ENCODE data around the gene MIPEP. TPM values are rescaled to one million over a fixed set of nuclear protein-coding genes. Genes with fewer than 3 reads are reported as not detected.

MIPEP gene
- polyA plus RNA-seq, 1 donor from 2014 or later: 9.1 TPM

- Histone ChIP-seq H3K9me3 (ENCODE audit: low read length) (no peaks in the 10 kb centered on the region), H3K9ac (ENCODE audit: low read length) (no peak overlapping the region), H4K20me1 (ENCODE audit: insufficient read depth) (no peaks in the 10 kb centered on the region), H3K9me2 (ENCODE audit: insufficient read depth, low read length) (no peaks in the 10 kb centered on the region), H3K36me3 (ENCODE audit: insufficient read depth, low read length) (no peaks in the 10 kb centered on the region), H2AFZ (ENCODE audit: low read depth, low read length) (no peak overlapping the region), H3K4me3 (ENCODE audit: low read length) (no peak overlapping the region), H3K4me2 (ENCODE audit: low read length) (no peak overlapping the region), H3K27ac (ENCODE audit: low read length) (no peak overlapping the region), H3K27me3 (ENCODE audit: insufficient read depth, low read depth, low read length) (no peaks in the 10 kb centered on the region), H3F3A (ENCODE audit: insufficient read depth, low read length, poor library complexity, severe bottlenecking) (no peaks in the 10 kb centered on the region), H3K79me2 (replicated peaks; ENCODE audit: insufficient read depth, low read length) (no peaks in the 10 kb centered on the region)
- TF ChIP-seq TAF1 (IDR thresholded peaks at IDR 0.05; ENCODE audit: low read depth): no peak
- TF ChIP-seq RAD21 (conservative IDR thresholded peaks at IDR 0.05): no peak
- TF ChIP-seq EZH2 (IDR thresholded peaks at IDR 0.05; ENCODE audit: borderline replicate concordance, insufficient read depth, low read length, poor library complexity, severe bottlenecking): no peak
- no peak for TF ChIP-seq SMC3 (conservative IDR thresholded peaks at IDR 0.05; ENCODE audit: poor library complexity)
- no peak for TF ChIP-seq CTCF (IDR thresholded peaks at IDR 0.05; ENCODE audit: poor library complexity, severe bottlenecking)
- no peak for TF ChIP-seq MXI1 (conservative IDR thresholded peaks at IDR 0.05; ENCODE audit: poor library complexity, severe bottlenecking)
- TF ChIP-seq, protein P1, sequence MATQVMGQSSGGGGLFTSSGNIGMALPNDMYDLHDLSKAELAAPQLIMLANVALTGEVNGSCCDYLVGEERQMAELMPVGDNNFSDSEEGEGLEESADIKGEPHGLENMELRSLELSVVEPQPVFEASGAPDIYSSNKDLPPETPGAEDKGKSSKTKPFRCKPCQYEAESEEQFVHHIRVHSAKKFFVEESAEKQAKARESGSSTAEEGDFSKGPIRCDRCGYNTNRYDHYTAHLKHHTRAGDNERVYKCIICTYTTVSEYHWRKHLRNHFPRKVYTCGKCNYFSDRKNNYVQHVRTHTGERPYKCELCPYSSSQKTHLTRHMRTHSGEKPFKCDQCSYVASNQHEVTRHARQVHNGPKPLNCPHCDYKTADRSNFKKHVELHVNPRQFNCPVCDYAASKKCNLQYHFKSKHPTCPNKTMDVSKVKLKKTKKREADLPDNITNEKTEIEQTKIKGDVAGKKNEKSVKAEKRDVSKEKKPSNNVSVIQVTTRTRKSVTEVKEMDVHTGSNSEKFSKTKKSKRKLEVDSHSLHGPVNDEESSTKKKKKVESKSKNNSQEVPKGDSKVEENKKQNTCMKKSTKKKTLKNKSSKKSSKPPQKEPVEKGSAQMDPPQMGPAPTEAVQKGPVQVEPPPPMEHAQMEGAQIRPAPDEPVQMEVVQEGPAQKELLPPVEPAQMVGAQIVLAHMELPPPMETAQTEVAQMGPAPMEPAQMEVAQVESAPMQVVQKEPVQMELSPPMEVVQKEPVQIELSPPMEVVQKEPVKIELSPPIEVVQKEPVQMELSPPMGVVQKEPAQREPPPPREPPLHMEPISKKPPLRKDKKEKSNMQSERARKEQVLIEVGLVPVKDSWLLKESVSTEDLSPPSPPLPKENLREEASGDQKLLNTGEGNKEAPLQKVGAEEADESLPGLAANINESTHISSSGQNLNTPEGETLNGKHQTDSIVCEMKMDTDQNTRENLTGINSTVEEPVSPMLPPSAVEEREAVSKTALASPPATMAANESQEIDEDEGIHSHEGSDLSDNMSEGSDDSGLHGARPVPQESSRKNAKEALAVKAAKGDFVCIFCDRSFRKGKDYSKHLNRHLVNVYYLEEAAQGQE (IDR thresholded peaks at IDR 0.05; ENCODE audit: borderline replicate concordance): no peak
- TF ChIP-seq EP300 (conservative IDR thresholded peaks at IDR 0.05; ENCODE audit: poor library complexity, severe bottlenecking): no peak
- TF ChIP-seq POLR2AphosphoS5 (IDR thresholded peaks at IDR 0.05): no peak
These were observed 204.6 kb downstream of the MIPEP start for GRCh38 chr13:23684647-23685046.

DNA sequence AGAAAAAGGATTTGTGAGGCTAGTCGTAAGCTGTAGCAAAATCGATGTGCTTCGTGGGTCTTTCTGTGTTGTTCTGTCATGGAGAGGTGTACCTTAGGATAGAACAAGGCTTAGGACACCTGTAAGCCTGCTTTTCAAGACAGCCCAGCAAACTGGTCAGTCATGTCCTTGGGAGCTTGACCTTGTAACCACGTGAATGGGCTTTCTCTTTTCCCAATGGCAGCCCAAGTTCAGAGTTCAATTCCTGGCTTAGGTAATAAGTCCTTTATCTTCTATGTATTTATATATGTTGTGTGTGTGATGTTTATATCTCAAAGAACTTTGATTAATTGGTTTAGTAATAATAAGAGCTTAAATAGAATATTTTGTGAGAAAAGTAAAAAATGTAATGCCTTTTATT, 206.1 kb downstream of the MIPEP start:
- H3K4me2 ChIP-seq (ENCODE audit: low read length): no peak overlapping the region
- TF ChIP-seq, protein P1 (IDR thresholded peaks at IDR 0.05; ENCODE audit: borderline replicate concordance): no peak
- TF ChIP-seq TAF1 (IDR thresholded peaks at IDR 0.05; ENCODE audit: low read depth) (no peak), MXI1 (conservative IDR thresholded peaks at IDR 0.05; ENCODE audit: poor library complexity, severe bottlenecking) (no peak), EZH2 (IDR thresholded peaks at IDR 0.05; ENCODE audit: borderline replicate concordance, insufficient read depth, low read length, poor library complexity, severe bottlenecking) (no peak), POLR2AphosphoS5 (IDR thresholded peaks at IDR 0.05) (no peak), CTCF (IDR thresholded peaks at IDR 0.05; ENCODE audit: poor library complexity, severe bottlenecking) (no peak), RAD21 (conservative IDR thresholded peaks at IDR 0.05) (no peak), SMC3 (conservative IDR thresholded peaks at IDR 0.05; ENCODE audit: poor library complexity) (no peak), EP300 (conservative IDR thresholded peaks at IDR 0.05; ENCODE audit: poor library complexity, severe bottlenecking) (no peak)
- H3K9me3 ChIP-seq (ENCODE audit: low read length): no peaks in the 10 kb centered on the region

More for the DNA sequence above, 206.1 kb downstream of the MIPEP start:
- Histone ChIP-seq H3K36me3 (ENCODE audit: insufficient read depth, low read length) (no peaks in the 10 kb centered on the region), H3K9ac (ENCODE audit: low read length) (no peak overlapping the region), H3F3A (ENCODE audit: insufficient read depth, low read length, poor library complexity, severe bottlenecking) (no peaks in the 10 kb centered on the region), H3K4me3 (ENCODE audit: low read length) (no peak overlapping the region), H2AFZ (ENCODE audit: low read depth, low read length) (no peak overlapping the region), H3K27me3 (ENCODE audit: insufficient read depth, low read depth, low read length) (no peaks in the 10 kb centered on the region), H3K27ac (ENCODE audit: low read length) (no peak overlapping the region), H3K9me2 (ENCODE audit: insufficient read depth, low read length) (no peaks in the 10 kb centered on the region), H3K79me2 (replicated peaks; ENCODE audit: insufficient read depth, low read length) (no peaks in the 10 kb centered on the region), H4K20me1 (ENCODE audit: insufficient read depth) (no peaks in the 10 kb centered on the region)

All from neural cell (in vitro differentiated cells).